Keratinocyte (primary cell): ENCODE data around the gene CTNNBL1.

ENCODE experiments used
- EZH2 ChIP-seq: IDR thresholded peaks from one replicate; pipeline ENCODE4 v1.6.1; 2012; ENCODE audit warnings: inconsistent platforms, mild to moderate bottlenecking, low read length, moderate library complexity
- TF ChIP-seq, protein P1 (sequence below), 3 experiments: IDR thresholded peaks in 1 of 3; conservative IDR thresholded peaks in 1 of 3; optimal IDR thresholded peaks in 1 of 3; 2 replicates in 2 of 3; 3 replicates in 1 of 3; pipeline versions ENCODE3 to v1.5.1; 2011; ENCODE audit warnings: low read length in 3 of 3, mild to moderate bottlenecking in 3 of 3, moderate library complexity in 2 of 3, control low read depth in 1 of 3, inconsistent platforms in 1 of 3; ENCODE audit not compliant: insufficient read depth in 2 of 3; ENCODE audit errors: extremely low read depth in 1 of 3

DNA sequence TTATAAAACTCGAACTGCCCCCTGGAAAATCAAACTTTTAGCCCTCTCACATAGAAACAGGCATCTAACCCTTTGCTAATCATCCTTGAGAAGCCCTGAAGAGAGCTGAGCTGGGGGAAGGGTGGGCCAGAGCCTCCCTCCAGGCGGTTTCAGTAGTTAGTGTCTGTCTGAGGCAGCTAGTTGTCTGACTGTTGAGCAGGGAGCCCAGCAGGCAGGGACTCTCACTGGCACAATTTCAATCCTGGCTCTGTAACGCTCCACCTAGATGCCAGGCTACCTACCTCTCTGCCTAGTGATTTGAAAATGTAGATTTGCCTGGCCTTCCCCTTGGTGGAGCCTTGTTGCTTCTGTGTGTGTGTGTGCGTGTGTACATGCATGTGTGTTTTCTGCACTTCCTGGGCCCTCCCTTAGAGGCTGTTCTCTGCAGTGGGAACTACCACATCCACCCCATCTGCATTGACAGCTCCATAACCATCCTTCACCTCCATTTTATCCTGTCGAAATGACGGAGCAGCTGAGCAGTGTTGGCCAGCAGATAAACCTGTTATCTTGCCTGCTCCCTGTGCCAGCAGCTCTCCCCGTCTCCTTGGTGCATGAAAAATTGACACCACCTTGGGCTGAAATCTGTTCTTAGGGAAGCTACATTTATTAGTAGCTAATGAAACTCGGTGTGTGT lies 139.5 kb downstream of the CTNNBL1 start:
- no peak for TF ChIP-seq EZH2
- TF ChIP-seq, protein P1, sequence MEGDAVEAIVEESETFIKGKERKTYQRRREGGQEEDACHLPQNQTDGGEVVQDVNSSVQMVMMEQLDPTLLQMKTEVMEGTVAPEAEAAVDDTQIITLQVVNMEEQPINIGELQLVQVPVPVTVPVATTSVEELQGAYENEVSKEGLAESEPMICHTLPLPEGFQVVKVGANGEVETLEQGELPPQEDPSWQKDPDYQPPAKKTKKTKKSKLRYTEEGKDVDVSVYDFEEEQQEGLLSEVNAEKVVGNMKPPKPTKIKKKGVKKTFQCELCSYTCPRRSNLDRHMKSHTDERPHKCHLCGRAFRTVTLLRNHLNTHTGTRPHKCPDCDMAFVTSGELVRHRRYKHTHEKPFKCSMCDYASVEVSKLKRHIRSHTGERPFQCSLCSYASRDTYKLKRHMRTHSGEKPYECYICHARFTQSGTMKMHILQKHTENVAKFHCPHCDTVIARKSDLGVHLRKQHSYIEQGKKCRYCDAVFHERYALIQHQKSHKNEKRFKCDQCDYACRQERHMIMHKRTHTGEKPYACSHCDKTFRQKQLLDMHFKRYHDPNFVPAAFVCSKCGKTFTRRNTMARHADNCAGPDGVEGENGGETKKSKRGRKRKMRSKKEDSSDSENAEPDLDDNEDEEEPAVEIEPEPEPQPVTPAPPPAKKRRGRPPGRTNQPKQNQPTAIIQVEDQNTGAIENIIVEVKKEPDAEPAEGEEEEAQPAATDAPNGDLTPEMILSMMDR (optimal IDR thresholded peaks at IDR 0.05 in 1 of 3, IDR thresholded peaks at IDR 0.05 in 1 of 3, conservative IDR thresholded peaks at IDR 0.05 in 1 of 3; ENCODE audit: extremely low read depth in 1 of 3, insufficient read depth in 2 of 3, low read length in 3 of 3), result no peak
